ENCODE measurements around the gene MMP7.

Gene MMP7

GRCh38 chr11:102493524-102493923 is 37.0 kb downstream of the MMP7 start:
- DNase-seq, result no peak

GRCh38 chr11:102491969-102492368 is 38.6 kb downstream of the MMP7 start:
- no peak for DNase-seq

DNA sequence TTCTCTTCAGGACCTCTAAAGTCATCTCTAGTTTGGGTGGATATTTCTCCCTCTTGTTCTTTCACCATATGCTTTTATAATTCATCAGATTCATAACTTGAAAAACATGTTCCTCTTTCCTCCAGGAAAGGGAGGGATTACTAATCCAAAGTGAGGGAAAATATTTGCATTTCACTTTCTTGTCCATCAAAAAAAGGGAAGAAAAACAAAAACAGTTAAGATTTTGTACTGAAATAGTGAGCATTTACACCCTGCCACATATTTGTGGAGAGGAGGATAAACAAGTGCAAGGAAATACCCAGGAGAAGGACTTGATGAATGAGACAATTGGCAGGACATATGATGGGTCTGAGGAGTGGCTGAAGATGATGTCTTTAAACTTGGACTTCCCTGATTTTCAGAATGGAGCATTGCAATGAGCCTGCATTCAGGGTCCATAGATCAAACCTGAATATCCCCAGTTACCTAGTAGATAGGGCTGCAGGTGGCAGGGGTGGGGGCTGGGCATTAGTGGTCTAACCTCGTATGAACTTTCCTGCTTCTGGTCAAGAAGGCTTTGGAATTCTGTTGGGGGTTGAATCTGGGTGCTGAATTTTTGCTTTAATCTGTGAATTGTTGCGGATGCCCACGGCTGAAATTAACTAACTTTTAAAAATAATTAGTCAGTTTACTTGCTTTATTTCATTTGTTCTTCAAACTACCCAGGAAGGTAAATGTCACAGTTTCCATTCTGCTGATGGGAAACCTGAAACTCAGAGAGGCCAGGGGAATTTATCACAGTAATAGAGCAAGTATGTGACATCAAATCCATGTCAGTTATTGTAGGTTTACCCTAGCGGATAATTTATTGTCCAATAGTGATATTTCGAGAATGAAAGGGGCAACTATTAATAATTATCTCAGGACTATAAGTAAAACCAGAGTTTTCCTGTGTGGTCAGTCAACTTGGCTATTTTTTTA is 41.1 kb downstream of the MMP7 start:
- no peak for DNase-seq

GRCh38 chr11:102488208-102488607 is 42.3 kb downstream of the MMP7 start:
- no peak for DNase-seq

DNA sequence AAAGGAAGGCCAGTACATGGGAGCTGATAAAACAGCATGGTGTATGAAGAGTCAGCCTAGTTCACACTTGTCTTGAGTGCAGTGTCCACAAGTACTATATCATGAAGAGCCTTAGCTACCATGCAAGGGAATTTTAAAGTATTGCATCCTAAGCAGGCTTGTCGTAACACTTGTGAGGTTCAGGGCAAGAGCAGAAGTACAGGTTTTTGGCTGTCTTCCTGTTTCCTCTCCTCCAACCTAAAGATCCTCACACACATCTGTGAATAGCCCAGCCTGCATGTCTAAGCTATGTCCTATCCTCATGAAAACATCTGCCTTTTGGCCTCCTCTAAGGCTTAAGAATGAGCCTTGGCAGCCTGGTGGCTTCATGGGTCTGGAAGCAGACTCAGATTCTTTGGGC is 43.3 kb downstream of the MMP7 start:
- DNase-seq, result no peak

DNA sequence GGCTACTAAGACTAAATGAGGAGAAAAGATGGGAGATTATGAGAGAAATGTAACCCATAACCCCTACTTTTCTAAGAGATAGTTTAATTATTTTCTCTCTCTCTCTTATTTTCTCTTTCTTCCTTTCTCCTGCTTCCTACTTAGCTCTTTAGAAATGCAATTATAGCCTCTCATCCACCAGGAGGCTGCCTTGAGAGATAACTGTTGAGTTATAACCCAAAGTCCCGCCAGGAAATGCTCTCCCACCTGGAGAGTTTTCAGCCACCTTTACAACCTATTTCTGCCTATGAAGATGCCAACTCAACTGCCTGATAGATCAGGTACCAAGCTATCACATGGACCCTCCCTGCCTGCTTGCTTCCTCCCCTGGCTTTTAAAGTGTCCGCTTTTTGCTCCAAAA is 44.0 kb downstream of the MMP7 start:
- DNase-seq, result no peak

- DNase-seq, result no peak
Measured at GRCh38 chr11:102485095-102485722, 45.3 kb downstream of the MMP7 start.

GRCh38 chr11:102482433-102482832 is 48.1 kb downstream of the MMP7 start:
- DNase-seq, result no peak

- no peak for DNase-seq
Measured at GRCh38 chr11:102479733-102480132, 50.8 kb downstream of the MMP7 start.

- no peak for DNase-seq
Measured at GRCh38 chr11:102478673-102479299, 51.8 kb downstream of the MMP7 start.

DNA sequence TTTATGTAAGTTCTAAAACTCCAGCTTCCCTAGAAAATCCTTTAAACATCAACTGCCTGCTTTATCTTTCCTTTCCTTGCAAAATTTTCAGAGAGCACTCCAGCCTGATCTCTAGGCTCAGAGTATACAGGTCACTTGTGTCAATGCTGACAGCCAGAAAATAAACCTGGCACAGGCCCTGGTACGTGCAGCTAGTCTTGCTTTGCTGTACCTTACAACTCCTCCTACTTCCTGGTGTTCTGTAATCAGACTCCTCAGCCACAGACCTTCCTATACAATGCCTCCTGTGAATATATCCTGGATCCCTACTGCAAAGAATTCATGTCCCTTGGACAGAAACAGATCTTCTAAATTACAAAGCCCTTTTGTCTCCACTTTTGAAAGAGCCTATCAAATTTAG is 53.7 kb downstream of the MMP7 start:
- no peak for DNase-seq

- DNase-seq, result no peak
Measured at GRCh38 chr11:102476069-102476468, 54.5 kb downstream of the MMP7 start.

GRCh38 chr11:102473543-102473942 is 57.0 kb downstream of the MMP7 start:
- no peak for DNase-seq

DNA sequence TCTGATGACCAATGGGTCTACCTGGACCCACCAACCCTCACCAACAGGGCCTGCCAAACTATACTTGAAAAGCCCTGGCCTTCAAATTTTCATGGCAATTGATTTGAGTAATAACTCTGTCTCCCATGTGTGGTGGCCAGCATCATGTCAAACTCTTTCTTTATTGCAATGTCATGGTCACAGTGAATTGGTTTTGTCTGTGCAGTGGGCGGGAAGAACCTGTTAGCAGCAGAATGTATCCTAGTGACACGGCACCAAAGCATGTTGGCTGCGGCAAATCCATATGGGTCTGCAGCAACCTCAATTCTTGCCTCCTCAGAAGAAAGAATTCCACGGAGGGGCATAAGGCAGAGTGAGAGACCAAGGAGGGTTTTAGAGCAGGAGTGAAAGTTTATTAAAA is 58.4 kb downstream of the MMP7 start:
- DNase-seq, result no peak

DNA sequence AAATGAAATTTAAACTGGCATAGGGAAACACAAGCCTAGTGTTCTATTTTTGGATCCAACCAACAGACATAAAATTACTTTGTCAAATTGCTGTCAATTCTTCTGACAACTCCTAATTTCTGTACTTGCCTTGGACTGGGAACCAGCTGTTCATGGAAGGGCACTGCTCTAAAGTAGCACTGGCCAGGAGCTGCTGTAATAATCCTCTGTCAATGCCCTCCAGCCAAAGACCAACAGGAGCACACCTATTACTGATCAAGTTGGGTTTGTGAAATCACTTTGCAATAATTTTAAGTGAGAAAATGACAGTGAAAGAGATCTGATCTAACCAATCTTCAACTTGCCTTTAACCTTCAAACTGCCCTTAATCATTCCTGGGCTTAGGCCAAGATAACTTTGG is 59.1 kb downstream of the MMP7 start:
- DNase-seq, result no peak

Measured in GDM1 (cell line).